Embryonic facial prominence (tissue), 1 donor: ENCODE data around the gene LDLRAD1.
"Not testable (repeated sequence)": the region's sequence is repeated elsewhere in the genome, so short reads cannot be mapped to it uniquely, and the experiment has no call there.

Experiments used
- DNase-seq: peaks from one replicate; pipeline ENCODE4 v3.0.0-alpha.2; 2016; ENCODE audit errors: extremely low spot score

LDLRAD1 gene

GRCh38 chr1:53992085-53992874 lies 25.7 kb downstream of the LDLRAD1 start:
- no peak for DNase-seq

- no peak for DNase-seq
Observed at GRCh38 chr1:53987880-53988279, 30.1 kb downstream of the LDLRAD1 start.

DNA sequence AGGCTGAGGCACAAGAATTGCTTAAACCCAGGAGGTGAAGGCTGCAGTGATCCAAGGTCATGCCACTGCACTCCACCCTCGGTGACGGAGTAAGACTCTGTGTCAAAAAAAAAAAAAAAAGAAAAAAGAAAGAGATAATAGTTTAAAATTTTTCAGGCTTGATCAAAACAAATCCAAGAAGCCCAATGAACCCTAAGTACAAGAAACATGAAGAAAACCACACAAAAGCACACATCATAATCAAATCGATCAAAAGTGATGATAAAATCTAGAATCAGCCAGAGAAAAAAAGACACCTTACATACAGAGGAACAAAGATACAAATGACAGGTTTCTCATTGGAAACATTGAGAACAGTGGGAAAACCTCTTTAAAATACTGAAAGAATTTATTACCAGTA lies 31.5 kb downstream of the LDLRAD1 start:
- DNase-seq: no peak

GRCh38 chr1:53984726-53985125 lies 33.3 kb downstream of the LDLRAD1 start:
- DNase-seq: no peak

- DNase-seq: no peak
Observed at GRCh38 chr1:53982763-53983104, 35.3 kb downstream of the LDLRAD1 start.

- DNase-seq: peak; percentile 9
Observed at GRCh38 chr1:53982034-53982762, 35.8 kb downstream of the LDLRAD1 start.

GRCh38 chr1:53981220-53981619 lies 36.8 kb downstream of the LDLRAD1 start:
- no peak for DNase-seq

- DNase-seq: no peak
Observed at GRCh38 chr1:53979712-53980450, 38.1 kb downstream of the LDLRAD1 start.

DNA sequence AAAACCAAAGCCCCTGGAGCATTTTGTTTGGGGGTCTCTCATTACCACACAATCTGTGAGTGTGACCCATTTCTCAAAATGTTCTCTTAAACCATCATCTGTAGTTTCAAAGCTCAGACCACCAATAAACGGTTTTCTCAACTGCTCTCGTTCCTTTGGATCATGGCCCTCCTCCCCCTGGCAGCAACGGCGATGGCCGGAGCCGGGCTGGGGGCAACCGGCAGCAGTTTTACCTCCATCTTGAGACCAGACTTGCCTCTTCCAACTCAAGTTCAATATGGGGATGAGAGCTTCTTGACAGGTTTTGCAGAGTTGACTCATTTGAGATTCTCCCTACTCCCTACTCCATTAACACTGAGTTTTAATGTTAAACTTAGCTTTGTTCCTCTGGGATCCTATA lies 42.1 kb downstream of the LDLRAD1 start:
- no peak for DNase-seq

- DNase-seq: no peak
Observed at GRCh38 chr1:53971718-53972117, 46.3 kb downstream of the LDLRAD1 start.

GRCh38 chr1:53969323-53969722 lies 48.7 kb downstream of the LDLRAD1 start:
- not testable (repeated sequence) for DNase-seq

GRCh38 chr1:53968125-53968513 lies 49.9 kb downstream of the LDLRAD1 start:
- no peak for DNase-seq

- no peak for DNase-seq
Observed at GRCh38 chr1:53967409-53968124, 50.4 kb downstream of the LDLRAD1 start.

DNA sequence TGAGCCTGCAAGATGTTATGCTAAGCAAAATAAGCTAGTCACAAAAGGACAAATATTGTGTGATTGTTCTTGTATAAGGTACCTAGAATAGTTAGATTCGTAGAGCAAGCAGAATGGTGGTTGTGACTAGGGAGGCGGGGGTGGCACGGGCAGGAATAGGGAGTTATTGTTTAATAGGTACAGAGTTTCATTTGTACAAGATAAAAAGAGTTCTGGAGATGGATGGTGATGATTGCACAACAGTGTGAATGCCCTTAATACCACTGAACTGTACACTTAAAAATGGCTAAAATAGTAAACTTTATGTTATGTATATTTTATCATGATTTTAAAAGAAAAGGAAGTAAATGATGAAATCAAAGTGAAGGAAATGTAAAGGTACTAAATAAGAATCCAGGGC lies 51.2 kb downstream of the LDLRAD1 start:
- no peak for DNase-seq

- no peak for DNase-seq
Observed at GRCh38 chr1:53964109-53964508, 53.9 kb downstream of the LDLRAD1 start.

DNA sequence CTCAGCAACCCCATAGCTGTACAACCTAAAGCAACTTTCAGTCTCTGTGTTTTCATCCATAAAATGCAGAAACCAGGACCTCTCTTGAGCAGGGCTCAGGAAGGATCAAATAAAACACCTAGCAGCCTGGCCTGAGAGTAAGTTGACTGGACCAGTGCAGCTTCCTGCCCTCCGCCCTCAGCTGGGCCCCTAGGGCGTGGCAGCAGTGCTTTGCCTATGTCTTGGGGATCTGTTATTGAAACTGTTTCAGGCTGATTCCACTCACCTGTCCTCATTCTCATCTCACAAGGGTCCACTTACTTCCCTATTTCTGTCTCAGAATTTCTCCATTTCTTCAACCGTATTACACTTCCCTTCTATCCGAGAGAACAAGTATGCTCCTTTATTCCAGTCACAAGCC lies 54.5 kb downstream of the LDLRAD1 start:
- DNase-seq: no peak

GRCh38 chr1:53962395-53962794 lies 55.6 kb downstream of the LDLRAD1 start:
- DNase-seq: no peak

DNA sequence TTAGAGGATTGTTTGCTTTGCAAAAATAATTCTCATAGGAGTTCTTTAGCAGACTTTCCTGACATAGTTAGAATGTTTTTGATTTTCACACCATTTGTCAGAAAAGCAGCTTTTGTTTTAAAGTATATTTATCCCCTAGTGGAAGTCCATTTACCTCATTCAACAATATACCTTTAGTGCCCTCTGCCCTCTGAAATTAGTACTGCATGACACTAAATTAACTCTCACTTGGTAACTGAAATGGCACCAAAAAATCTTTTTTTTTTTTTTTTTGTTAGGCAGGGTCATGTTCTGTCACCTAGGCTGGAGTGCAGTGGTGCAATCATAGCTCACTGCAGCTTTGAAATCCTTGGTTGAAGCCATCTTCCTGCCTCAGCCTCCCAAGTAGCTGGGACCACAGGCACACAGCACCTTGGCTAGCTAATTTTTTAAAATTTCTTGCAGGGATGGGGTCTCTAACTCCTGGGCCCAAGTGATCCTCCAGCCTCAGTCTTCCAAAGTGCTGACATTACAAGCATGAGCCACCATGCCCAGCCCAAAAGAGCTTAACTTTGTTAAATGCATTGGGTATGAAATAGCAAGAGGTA lies 58.2 kb downstream of the LDLRAD1 start:
- no peak for DNase-seq
